ENCODE data around the gene C19orf38.

DNA sequence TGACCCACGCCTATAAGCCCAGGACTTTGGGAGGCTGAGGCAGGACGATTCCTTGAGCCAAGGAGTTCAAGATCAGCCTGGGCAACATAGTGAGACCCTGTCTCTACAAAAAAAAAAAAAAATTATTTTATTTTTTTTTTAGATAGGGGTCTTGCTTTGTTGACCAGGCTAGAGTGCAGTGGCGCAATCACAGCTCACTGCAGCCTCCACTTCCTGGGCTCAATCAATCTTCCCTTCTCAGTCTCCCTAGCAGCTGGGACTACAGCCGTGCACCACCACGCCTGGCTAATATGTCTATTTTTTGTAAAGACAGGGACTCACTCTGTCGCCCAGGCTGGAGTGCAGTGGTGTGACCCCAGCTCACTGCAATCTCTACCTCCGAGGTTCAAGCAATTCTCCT, 4.7 kb downstream of the C19orf38 start:
- TF ChIP-seq, protein P1, sequence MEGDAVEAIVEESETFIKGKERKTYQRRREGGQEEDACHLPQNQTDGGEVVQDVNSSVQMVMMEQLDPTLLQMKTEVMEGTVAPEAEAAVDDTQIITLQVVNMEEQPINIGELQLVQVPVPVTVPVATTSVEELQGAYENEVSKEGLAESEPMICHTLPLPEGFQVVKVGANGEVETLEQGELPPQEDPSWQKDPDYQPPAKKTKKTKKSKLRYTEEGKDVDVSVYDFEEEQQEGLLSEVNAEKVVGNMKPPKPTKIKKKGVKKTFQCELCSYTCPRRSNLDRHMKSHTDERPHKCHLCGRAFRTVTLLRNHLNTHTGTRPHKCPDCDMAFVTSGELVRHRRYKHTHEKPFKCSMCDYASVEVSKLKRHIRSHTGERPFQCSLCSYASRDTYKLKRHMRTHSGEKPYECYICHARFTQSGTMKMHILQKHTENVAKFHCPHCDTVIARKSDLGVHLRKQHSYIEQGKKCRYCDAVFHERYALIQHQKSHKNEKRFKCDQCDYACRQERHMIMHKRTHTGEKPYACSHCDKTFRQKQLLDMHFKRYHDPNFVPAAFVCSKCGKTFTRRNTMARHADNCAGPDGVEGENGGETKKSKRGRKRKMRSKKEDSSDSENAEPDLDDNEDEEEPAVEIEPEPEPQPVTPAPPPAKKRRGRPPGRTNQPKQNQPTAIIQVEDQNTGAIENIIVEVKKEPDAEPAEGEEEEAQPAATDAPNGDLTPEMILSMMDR (IDR thresholded peaks at IDR 0.05; ENCODE audit: low read depth, low read length, poor library complexity, severe bottlenecking), result no peak
- no peak for TF ChIP-seq EZH2phosphoT487 (IDR thresholded peaks at IDR 0.05; ENCODE audit: borderline replicate concordance, low read length)
